Measurements from ENCODE around the gene CYP1A2.

Gene CYP1A2

GRCh38 chr15:74749832-74750231, 1.2 kb downstream of the CYP1A2 start:
- no peak overlapping the region for H3K4me3 ChIP-seq (ENCODE audit: low read depth, low read length)
- no peak for DNase-seq (ENCODE audit: low read depth)
- no peak for TF ChIP-seq POLR2A (IDR thresholded peaks at IDR 0.05; ENCODE audit: extremely low read depth, insufficient read length)
- no peak for TF ChIP-seq MYC (IDR thresholded peaks at IDR 0.05; ENCODE audit: low read depth, low read length)

GRCh38 chr15:74750751-74751150, 2.1 kb downstream of the CYP1A2 start:
- H3K4me3 ChIP-seq (ENCODE audit: low read depth, low read length) = no peak overlapping the region
- DNase-seq (ENCODE audit: low read depth) = no peak
- TF ChIP-seq MAX (IDR thresholded peaks at IDR 0.05; ENCODE audit: low read depth, low read length) (no peak), POLR2A (IDR thresholded peaks at IDR 0.05; ENCODE audit: extremely low read depth, insufficient read length) (no peak), MYC (IDR thresholded peaks at IDR 0.05; ENCODE audit: low read depth, low read length) (no peak), CTCF (IDR thresholded peaks at IDR 0.05; ENCODE audit: low read depth, low read length) (no peak)

- TF ChIP-seq MAX (IDR thresholded peaks at IDR 0.05; ENCODE audit: low read depth, low read length) = no peak
- TF ChIP-seq MYC (IDR thresholded peaks at IDR 0.05; ENCODE audit: low read depth, low read length) = no peak
- no peak for TF ChIP-seq POLR2A (IDR thresholded peaks at IDR 0.05; ENCODE audit: extremely low read depth, insufficient read length)
- TF ChIP-seq CTCF (IDR thresholded peaks at IDR 0.05; ENCODE audit: low read depth, low read length) = no peak
- no peak overlapping the region for H3K4me3 ChIP-seq (ENCODE audit: low read depth, low read length)
- no peak for DNase-seq (ENCODE audit: low read depth)
These were observed 3.4 kb downstream of the CYP1A2 start for GRCh38 chr15:74752011-74752410.

GRCh38 chr15:74752531-74752930, 3.9 kb downstream of the CYP1A2 start:
- no peak for DNase-seq (ENCODE audit: low read depth)
- TF ChIP-seq MYC (IDR thresholded peaks at IDR 0.05; ENCODE audit: low read depth, low read length) (no peak), CTCF (IDR thresholded peaks at IDR 0.05; ENCODE audit: low read depth, low read length) (no peak), POLR2A (IDR thresholded peaks at IDR 0.05; ENCODE audit: extremely low read depth, insufficient read length) (no peak)
- H3K4me3 ChIP-seq (ENCODE audit: low read depth, low read length) = no peak overlapping the region

- TF ChIP-seq CTCF (IDR thresholded peaks at IDR 0.05; ENCODE audit: low read depth, low read length) = no peak
- TF ChIP-seq MAX (IDR thresholded peaks at IDR 0.05; ENCODE audit: low read depth, low read length) = peak; percentile 36; the same call in 1 of the 2 replicates
- TF ChIP-seq POLR2A (IDR thresholded peaks at IDR 0.05; ENCODE audit: extremely low read depth, insufficient read length) = no peak
- peak; percentile 15; the same call in 1 of the 2 replicates for TF ChIP-seq MYC (IDR thresholded peaks at IDR 0.05; ENCODE audit: low read depth, low read length)
- H3K4me3 ChIP-seq (ENCODE audit: low read depth, low read length) = no peak overlapping the region
- DNase-seq (ENCODE audit: low read depth) = peak; percentile 90
These were observed 6.1 kb downstream of the CYP1A2 start for GRCh38 chr15:74754593-74755215.

- no peak overlapping the region for H3K4me3 ChIP-seq (ENCODE audit: low read depth, low read length)
- no peak for TF ChIP-seq MYC (IDR thresholded peaks at IDR 0.05; ENCODE audit: low read depth, low read length)
- no peak for TF ChIP-seq CTCF (IDR thresholded peaks at IDR 0.05; ENCODE audit: low read depth, low read length)
- no peak for TF ChIP-seq POLR2A (IDR thresholded peaks at IDR 0.05; ENCODE audit: extremely low read depth, insufficient read length)
- TF ChIP-seq MAX (IDR thresholded peaks at IDR 0.05; ENCODE audit: low read depth, low read length) = no peak
- DNase-seq (ENCODE audit: low read depth) = no peak
These were observed 10.1 kb downstream of the CYP1A2 start for GRCh38 chr15:74758736-74759135.

Data from NB4 (cell line).